DMS 273 treated with DMSO at 0.1 percent for 48 hours (cell line): Measurements from ENCODE around the gene FSHR.
A peak's percentile ranks its signal among the peaks of the same experiment; 100 is the strongest.

Source experiments
- DNase-seq: peaks from one replicate; lab custom pipeline; 2025; lab: John Stamatoyannopoulos, UW

FSHR gene

DNA sequence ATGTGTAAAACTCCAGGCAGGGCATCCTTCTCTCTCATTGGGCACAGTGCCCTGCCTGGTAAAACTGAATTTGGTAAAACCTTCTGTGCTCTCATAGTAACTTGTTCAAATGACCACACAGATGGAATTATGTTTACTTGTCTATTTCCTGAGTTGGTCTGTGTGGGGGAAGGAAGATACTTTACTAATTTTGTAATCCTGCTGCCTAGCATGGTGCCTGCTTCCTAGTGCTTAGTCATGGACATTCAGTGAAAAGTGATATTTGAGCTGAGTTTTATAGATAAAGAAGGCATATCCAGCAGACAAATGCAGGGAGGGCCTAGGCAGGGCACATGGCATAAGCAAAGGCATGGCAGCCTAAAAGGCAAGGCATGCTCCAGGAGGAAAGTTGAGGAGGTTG, 199.4 kb downstream of the FSHR start:
- no peak for DNase-seq

DNA sequence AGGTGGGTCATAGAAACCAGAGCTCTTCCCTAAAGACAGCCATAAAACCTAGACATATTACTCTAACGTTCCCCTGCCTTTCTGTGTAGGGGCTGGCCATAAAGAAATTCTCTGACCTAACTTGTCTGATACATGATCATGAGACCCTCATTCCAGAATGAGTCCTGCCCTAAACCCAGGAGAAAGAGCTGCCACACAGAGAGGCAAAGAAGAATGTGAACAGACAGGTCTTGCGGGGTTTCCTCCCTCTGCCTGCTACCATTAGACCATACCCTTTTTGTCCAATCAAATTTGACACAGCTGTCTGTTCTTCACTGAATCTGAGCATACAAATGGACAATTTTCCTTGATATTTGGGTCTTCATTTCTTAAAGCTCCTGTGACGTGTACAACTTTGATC, 200.0 kb downstream of the FSHR start:
- DNase-seq: no peak

DNA sequence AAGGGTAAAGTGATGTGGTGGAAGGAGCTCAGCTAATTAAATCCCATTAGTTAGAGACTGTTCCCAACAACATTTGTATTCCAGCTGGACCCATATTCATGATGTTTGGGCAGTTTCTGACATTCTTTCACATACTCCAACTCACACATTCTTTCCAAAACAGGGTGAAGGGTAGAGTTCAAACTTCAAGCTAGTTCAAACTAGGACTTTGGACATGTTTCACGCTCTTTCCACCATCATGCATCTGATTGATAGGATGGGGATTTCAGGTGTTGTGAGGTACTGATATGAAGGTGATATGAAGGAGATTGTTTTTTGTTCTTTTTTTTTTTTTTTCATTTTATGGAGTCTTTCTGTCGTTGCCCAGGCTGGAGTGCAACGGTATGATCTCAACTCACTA, 201.7 kb downstream of the FSHR start:
- no peak for DNase-seq

DNA sequence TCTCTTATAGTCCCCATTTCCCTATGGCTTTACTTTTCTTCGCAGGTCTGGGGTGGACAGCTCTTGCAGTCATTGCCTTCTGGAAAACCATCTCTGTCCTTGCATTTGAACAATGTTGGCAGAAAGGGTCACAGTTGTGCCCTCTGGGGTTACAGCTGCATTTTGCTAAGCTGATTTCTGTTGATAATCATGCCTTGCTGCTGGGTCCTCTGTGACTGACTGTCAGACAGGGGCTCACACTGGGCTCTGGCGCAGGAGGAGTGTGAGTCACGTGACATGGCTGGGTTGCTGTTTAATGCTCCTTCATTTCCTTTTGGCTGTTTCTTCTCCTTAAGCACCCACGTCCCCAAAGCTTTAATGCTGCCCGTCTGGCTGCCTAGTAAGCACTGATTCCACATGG, 202.2 kb downstream of the FSHR start:
- DNase-seq: no peak

DNA sequence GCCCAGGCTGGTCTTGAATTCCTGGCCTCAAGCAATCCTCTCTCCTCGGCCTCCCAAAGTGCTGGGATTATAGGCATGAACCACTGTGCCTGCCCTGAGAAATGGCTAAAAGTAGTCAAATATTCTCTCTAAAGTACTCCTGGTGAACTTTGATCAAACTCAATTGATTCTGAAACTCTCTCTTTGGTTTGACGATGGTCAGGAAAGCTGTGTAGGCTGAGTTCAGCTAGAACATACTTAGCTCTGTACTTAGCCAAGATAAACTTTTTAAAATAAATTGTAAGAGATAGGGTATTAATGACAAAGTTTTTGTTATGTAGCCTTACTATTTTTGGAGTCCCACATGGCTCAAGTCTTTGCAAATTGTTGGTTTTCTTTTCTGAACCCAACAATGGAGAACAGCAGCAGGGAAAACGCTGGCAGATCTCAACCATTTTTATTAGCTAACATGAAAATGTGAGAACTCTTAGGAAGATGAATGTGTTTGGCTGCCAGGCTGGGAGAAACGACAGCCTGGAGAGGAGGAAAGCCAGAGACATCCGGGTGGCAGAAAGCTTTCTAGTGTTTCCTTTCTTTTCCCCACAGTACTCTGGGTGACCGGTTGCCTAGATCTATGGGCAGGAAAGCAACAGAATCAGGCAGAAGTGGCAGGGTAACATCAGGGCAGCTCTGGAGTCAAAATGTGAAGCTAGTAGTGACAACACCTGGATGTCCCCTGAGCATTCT, 205.8 kb downstream of the FSHR start:
- no peak for DNase-seq

DNA sequence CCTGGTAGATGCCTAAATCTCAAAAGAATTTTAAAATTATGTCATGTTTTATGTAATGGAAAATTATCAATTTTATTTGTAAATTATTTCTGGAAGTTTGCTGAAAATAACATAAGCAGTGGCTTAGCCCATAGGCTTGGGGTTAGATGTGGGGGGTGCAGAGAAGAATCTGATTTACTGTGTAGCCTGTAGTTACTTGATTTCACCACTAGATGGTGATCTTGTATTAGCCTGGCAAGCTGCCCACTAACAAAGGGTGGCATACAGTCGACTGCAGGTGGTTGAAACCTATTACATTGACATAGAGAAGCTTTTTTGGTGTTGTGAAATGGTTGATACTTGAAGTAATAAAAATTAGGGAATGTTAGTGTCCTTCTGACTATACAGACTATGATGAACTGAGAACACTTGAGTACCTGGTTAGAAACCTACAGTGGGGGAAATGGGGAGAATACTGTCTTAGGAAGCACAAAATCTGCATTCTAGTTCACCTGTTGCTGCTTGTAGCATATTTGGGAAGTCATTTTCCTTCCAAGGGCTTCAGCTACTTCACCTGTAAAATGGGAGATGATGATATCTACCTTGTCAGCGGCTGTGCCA, 207.8 kb downstream of the FSHR start:
- peak; percentile 34 for DNase-seq

DNA sequence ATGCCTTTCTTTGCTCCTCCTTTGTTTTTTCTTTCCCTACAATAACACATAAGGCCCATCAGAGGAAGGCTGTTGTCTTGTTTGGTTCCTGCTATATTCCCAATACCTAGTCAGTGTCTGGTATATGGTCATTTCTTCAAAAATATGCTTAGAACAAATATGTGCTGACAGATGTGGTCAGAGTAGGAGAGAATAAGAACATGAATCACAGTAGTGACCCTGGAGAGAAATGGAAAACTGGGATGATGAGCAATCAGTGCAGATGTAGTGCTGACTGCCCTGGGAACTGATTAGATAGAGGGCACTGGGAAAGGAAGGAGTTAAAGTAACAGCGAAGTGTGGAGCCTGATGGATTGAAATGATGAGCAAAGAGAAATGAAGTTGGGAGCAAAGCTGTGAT, 209.4 kb downstream of the FSHR start:
- no peak for DNase-seq

DNA sequence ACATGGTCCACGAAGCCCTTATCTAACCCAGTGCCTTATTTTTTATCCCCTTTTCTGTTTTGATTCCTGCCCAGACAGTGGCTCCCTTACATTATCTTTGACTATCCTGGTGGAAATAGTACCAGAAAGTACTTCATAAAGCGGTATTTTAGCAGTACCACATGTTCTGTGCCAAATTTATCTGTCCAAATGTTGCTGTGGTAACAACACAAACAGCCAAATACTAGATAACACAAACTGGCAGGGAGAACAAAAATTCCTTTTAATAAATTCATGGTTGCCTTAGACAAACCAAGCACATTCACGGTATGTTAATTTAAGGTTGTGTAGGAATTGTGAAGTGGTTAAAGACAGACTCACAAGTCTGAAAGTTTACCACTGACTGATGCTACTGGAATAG, 210.9 kb downstream of the FSHR start:
- no peak for DNase-seq

DNA sequence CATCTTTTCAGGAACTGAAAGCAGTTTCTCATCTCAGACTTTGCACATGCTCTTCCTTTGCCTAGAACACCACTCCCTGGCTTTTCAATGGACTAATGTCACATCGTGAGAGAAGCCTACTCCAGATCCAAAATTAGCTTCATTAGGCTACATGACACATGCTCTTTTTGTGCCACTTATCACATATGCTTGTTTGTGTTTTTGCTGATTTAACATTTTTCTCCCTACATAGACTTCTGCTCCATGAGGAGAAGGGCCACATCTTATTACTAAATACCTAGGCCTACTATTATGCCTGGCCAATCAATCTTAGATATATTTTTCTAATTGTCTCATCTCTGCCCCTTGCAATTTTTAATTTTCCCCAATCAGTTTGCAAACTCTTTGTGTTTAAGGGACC, 212.4 kb downstream of the FSHR start:
- no peak for DNase-seq

DNA sequence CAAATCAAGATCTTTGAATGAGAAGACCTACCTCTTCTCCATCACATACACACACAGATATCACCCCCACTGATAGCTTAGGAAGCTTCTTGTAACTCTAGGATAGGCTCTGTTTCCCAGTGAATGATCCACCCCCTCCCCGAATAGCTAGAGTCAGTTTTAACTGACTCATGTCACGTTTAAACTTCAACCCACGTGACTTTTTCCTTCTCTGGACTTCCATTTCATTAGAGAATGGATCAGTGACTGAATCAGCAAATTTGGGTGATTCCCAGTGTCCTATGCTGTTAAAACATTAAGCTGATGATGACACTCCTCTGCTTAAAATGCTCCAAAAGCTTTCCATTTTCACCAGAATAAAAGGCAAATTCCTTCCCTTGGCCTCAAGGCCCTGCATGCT, 212.9 kb downstream of the FSHR start:
- DNase-seq: no peak

DNA sequence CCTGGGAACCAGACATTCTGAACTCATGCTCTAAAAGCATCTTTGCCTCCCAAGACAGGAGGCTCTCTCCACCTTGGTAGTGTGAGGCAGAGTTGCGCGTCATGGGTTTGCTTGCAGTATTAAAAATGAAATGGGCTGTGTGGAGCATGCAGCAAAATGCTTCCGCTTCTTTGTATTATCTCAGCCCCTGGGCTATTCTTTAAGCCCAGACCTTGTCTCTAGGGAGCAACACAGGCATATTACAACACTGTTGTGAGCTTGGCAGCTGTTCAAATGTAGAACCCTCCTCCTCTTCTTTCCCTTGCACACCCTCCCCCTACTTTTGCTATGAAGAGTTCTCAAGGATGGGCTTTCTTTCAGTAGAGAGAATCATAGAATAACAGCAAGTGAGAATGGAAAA, 213.7 kb downstream of the FSHR start:
- no peak for DNase-seq

DNA sequence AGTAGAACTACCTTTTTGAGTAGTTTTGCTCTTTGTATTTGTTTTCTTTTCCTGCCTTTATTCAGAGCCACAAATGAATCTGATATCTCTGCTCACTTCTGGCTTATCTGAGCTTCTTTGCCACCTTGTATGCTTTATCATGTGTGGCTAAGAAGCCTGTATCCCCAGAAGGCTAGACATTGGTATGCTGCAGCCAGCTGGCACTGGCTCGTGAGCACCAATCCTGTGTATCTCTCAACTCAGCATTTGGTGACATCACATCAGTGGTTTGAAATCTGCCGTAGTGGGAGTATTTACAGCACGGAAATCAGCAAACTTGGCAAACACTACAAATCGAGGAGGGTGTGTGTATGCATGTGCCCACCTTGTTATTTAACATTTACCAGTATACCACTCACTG, 215.1 kb downstream of the FSHR start:
- DNase-seq: no peak

DNA sequence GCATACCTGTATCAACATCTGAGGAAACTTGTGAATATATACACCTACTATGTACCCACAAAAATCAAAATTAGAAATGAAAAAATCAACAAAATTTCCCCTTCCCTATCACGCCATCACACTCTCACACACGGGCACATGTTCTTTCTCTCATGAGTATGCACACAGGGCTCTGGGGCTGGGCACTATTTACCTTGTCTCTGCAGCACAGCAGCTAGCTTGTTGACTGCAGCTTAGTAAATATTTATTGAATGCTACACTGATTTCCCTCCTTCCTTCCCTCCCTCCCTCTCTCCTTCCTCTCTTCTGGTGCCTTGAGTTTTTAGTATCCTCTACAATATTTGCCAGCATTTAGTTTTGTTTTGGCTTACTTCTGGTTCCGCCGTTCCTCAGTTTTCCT, 216.1 kb downstream of the FSHR start:
- no peak for DNase-seq

DNA sequence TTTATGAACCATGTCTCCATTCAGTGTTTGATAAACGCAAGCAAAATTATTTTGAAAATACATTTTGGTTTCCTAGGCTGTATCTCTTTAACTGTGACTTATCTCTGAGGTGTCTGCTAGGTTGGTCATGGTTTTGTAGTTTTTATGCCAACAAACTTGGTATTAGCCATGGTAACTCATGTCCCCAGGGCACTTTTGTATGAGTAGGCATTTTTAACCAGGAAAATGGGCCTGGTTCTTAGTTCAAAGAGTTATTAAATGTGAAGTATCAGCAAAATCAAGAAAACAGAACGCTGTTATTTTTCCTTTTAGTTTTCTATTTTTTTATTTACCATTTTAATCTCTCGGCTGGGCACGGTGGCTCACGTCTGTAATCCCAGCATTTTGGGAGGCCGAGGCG, 219.5 kb downstream of the FSHR start:
- no peak for DNase-seq

DNA sequence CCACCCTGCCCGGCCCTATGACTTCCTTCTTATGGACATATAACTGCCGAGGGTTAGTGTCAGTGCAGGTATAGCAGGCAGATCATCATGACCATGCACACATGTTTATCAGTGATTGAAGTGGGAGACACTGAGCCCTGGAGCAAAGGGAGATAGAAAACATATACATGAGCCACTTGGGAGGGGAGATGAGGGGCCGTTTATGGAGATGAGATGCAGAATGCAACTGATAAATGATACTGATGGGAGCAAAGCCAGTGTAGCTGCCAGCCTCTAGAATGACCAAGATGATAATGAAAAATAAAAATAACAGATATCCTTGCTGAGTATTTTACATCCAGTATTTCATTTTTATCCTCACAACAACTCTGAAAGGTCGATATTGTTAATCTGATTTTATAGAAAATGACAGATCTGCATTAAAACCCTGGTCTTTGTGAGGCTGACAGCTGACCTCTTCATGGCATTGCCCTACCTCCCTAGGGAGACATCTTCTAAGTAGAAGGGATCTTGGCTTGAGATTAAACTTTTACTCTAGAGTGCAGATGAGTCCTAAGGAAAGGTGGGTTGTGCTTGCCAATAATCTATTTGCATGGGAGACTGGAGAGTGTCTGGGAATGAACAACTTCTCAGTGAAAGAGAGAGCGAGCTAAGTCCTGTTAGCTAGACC, 220.4 kb downstream of the FSHR start:
- DNase-seq: no peak

DNA sequence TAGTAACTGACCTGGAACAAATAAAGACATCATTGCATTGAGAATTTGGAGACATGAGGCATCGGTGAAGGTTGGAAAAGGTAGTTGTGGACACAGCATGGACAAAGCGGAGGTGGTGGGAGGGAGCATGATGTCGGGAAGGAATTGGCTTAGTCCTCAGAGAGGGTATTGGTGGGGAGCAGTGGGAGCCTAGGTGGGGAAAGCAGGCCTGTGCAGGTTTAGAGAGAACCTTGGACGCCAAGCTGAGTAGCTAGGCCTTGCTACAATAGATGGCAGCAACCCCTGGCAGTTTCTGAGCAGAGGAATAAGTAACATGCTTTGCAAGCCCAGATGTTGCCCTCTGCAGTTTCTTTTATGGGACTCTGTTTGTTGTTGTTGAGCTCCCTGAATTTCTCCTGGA, 221.6 kb downstream of the FSHR start:
- no peak for DNase-seq

DNA sequence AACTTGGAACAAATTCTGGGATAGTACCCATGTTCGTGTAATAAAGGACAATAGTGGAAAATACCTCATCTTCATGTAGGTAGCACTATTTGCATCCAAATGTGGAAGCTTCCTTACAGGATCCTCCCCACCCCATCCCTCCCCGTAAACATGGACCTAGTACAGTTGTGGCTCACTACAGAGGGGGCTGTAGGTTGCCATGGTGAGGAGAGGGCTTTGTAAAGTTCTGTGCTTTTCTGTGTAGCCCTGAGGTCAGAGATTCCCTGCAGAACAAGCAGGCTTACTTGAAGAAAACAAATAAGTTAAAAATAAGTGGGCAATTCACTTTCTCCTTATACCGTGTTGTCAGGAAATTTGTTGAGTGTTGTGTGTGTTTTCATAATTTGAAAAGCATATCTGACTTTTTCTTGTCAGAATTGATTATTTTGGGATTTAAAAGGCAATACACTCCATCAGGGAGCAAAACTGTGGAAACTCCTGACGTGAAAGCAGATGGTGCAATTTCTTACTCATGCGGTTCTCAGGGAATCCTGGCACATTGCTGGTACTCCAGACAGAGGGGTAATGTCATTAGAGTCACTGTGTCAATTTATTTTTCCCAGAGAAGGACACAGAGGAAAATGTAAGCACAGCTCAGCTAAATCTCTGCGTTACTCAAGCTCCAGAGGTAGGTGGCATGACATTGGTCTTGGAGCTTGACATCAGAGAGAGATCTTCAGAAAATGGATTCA, 224.6 kb downstream of the FSHR start:
- DNase-seq: no peak

DNA sequence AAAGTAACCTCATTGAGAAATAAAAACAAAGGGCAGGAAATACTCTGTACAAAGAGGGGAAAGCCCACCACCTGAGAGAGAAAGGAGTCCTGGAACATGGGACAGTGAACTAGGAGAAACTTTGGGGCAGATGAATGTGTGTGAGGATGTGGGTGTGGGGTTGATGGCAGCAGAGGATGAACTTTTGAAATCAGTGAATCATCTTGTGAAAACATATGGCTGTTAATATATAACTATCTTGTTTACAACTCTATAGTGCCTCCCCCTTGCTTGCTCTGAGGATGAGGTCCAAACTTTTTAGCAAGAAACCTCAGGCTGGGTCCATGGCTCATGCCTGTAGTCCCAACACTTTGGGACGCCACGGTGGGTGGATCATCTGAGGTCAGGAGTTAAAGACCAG, 227.0 kb downstream of the FSHR start:
- no peak for DNase-seq

DNA sequence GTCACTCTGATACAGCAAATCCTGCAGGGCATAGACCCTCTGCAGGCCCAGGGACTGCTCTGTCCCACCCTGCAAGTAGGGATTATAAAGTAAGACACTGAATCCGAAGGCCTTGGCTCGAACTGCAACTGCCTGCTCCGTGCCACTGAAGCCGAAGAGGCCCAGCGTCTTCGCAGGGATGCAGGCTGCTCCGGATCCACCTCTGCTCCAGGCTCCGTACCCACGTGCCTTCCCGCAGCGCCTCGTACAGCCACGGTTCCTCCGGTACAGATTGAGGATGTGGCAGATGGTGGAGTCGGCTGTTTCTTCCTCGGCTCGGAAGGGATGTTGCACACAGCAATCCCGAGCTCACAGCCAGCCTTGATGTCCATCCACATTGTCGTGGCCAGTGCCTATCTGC, 238.4 kb downstream of the FSHR start:
- no peak for DNase-seq

DNA sequence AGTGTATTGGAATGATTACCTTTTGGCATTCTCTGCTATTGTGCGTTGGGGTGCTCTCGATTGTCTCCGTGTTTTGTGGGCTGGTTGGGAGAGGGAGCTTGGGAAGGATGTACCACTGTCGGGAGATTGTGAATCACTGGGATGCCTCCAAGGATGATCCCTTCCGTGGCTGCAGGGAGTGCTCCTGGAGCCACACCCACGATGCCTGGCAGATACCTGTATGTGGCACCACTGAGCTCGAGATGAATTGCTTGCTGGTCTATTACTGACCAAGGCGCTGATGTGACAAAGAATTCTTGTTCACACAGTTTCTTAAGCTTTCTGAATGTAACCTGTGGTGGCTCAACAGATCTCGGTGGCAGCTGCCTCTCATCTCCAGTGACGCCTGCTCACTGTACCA, 239.1 kb downstream of the FSHR start:
- no peak for DNase-seq

DNA sequence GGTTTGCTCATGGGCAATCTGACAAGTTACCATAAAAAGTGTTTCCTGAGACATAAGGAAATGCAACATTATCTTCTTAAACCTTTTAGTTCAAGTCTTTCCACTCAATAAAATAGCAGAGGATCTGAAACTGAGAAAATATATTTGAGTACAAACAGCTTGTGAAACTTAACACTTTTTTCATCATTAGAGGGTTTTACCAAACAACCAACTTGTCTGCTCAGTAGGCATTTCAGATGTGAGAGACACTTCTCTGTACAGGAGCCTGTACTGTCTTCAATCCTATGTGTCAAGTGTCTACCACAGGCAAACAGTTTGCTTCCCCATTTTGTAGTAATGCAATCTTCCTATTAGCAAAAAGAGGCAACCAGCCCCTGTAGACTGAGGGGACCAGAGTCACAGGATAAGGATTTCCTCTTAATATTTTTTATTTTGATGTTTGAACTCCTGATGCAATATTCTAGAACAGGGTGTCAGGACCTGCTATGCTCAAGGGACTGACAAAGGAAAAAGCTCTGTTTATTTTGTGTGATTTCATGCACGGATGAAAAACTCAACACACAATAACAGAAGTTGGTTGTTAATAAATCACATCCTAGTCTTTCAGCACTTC, 239.7 kb downstream of the FSHR start:
- DNase-seq: no peak
